ENCODE data around the gene TTYH3. TPM values are rescaled to one million over a fixed set of nuclear protein-coding genes. Genes with fewer than 3 reads are reported as not detected.

Gene TTYH3
- total and polyA plus RNA-seq, 9 of the 15 experiments (the other 6 are each of a cell fraction or from before 2014, with no cell fraction given): 0.01 to 5.5 (median 1.1) TPM

DNA sequence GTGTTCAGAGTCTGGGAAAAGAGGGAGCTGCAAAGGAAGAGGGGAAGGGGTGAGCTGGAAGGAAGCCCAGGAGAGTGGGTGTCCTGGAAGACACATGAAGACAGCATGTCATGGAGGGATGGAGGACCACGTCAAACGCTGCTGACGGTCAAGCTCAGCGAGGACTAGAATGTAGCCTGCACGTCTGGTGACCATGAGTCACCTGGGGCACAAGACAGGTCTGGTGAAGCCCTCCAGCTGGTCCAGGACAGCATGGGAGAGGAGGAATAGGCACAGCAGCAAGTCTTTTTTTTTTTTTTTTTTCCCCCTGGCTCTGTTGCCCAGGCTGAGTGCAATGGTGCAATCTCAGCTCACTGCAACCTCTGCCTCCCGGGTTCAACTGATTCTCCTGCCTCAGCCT is 36.6 kb downstream of the TTYH3 start:
- Histone ChIP-seq H3K27me3 (ENCODE audit: control insufficient read depth in 2 of 2, insufficient read depth in 2 of 2, low read length in 2 of 2) (peaks cover 7 to 28% of the 10 kb centered on the region in 2 experiments; a peak in 3 of 5 replicates), H3K4me1 (replicated peaks in 1 of 2; ENCODE audit: control insufficient read depth in 2 of 2, insufficient read depth in 2 of 2, low read length in 2 of 2) (peaks cover 0 to 32% of the 10 kb centered on the region in 2 experiments; a peak in 3 of 5 replicates)
- no TSS peak for BruUV-seq (replicated peaks)

DNA sequence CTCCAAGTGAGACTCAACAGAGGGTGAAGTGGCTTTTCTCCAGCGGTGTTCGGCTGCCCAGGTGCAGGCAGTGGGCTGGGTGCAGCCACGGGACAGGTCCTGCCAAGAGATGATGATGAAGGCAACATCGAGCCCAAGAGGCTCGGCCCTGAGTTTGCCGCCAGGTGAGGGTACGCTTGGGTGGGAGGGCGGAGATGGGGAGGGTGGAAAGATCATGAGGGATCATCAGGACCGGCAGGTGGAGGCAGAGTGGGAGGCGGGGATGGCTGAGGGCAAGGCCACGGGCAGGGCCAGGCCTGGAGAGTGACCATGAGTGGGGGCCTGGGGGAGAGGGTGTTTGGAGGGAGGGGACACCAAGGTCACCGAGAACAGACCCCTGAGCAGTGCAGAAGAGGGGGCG is 38.4 kb downstream of the TTYH3 start:
- intact Hi-C loops (cut with micrococcal nuclease) (no loop called here), in situ Hi-C loops (cut with MboI) (no loop called here)
- Histone ChIP-seq H3K9me3 (replicated peaks; ENCODE audit: control insufficient read depth, insufficient read depth, low read depth, low read length) (no peaks in the 10 kb centered on the region), H3K27me3 (ENCODE audit: control insufficient read depth in 2 of 2, insufficient read depth in 2 of 2, low read length in 2 of 2) (peaks cover 8 to 29% of the 10 kb centered on the region in 2 experiments; a peak in 4 of 5 replicates), H2AFZ (ENCODE audit: low read depth, low read length) (no peak overlapping the region), H4K20me1 (replicated peaks; ENCODE audit: control insufficient read depth, insufficient read depth, low read length) (peaks cover 3% of the 10 kb centered on the region), H3K9me1 (ENCODE audit: control insufficient read depth, insufficient read depth, low read length) (no peaks in the 10 kb centered on the region), H3K4me1 (replicated peaks in 1 of 2; ENCODE audit: control insufficient read depth in 2 of 2, insufficient read depth in 2 of 2, low read length in 2 of 2) (peaks cover 0 to 22% of the 10 kb centered on the region in 2 experiments; a peak in 3 of 5 replicates), H3K79me2 (ENCODE audit: control insufficient read depth, insufficient read depth, low read length) (no peaks in the 10 kb centered on the region), H3K9ac (ENCODE audit: insufficient read depth in 1 of 2, low read depth in 2 of 2, low read length in 2 of 2) (0 out of 4 replicates have a peak overlapping the region, but pooled peaks of 1 of the 2 experiments have one; percentile 28), H3K4me3 (no peak overlapping the region), H3K4me2 (ENCODE audit: insufficient read depth, low read length) (no peak overlapping the region), H3K27ac (ENCODE audit: extremely low read depth, low read depth, low read length) (no peak overlapping the region), H3K36me3 (ENCODE audit: control insufficient read depth, insufficient read depth, low read length) (no peaks in the 10 kb centered on the region)
- no TSS peak for BruUV-seq (replicated peaks)
- DNase-seq (ENCODE audit: extremely low read depth in 1 of 4, low spot score in 3 of 4): no peak
- ChIA-PET POLR2A (interaction anchor here (1.1 kb wide), 1 partner anchor 37 kb away, joined by 4 read pairs; no protein-coding TSS in a partner anchor), CTCF (ENCODE audit: low intra/inter-chr PET ratio) (interaction anchor here (1.7 kb wide), 1 partner anchor 40 kb away, joined by 8 read pairs; no protein-coding TSS in a partner anchor)
- FAIRE-seq: no peak
- no peak for ATAC-seq
- 19% methylated on average over 11 of the region's 13 CpGs for WGBS (ENCODE audit: insufficient coverage, low coverage, missing lambda C conversion rate)
- TF ChIP-seq ZNF436 (CRISPR knock-in tag; IDR thresholded peaks at IDR 0.05): no peak
- no peak for TF ChIP-seq L3MBTL2 (IDR thresholded peaks at IDR 0.05)
- no peak for TF ChIP-seq NFRKB (IDR thresholded peaks at IDR 0.05; ENCODE audit: low read depth)
- no peak for TF ChIP-seq ZBTB33 (CRISPR knock-in tag; IDR thresholded peaks at IDR 0.05)
- TF ChIP-seq, protein P1, sequence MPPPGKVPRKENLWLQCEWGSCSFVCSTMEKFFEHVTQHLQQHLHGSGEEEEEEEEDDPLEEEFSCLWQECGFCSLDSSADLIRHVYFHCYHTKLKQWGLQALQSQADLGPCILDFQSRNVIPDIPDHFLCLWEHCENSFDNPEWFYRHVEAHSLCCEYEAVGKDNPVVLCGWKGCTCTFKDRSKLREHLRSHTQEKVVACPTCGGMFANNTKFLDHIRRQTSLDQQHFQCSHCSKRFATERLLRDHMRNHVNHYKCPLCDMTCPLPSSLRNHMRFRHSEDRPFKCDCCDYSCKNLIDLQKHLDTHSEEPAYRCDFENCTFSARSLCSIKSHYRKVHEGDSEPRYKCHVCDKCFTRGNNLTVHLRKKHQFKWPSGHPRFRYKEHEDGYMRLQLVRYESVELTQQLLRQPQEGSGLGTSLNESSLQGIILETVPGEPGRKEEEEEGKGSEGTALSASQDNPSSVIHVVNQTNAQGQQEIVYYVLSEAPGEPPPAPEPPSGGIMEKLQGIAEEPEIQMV (tag; conservative IDR thresholded peaks at IDR 0.05; ENCODE audit: low read depth): no peak
- TF ChIP-seq HNRNPH1 (optimal IDR thresholded peaks at IDR 0.05; ENCODE audit: low read depth, low read length): no peak
- TF ChIP-seq GTF2A2 (tag; IDR thresholded peaks at IDR 0.05): no peak
- TF ChIP-seq TEAD1 (CRISPR knock-in tag; IDR thresholded peaks at IDR 0.05): no peak

More for the DNA sequence above, 36.6 kb downstream of the TTYH3 start:
- Histone ChIP-seq H3K79me2 (ENCODE audit: control insufficient read depth, insufficient read depth, low read length) (no peaks in the 10 kb centered on the region), H3K9me3 (replicated peaks; ENCODE audit: control insufficient read depth, insufficient read depth, low read depth, low read length) (no peaks in the 10 kb centered on the region), H3K4me2 (ENCODE audit: insufficient read depth, low read length) (no peak overlapping the region), H3K9ac (ENCODE audit: insufficient read depth in 1 of 2, low read depth in 2 of 2, low read length in 2 of 2) (no peak overlapping the region), H3K36me3 (ENCODE audit: control insufficient read depth, insufficient read depth, low read length) (no peaks in the 10 kb centered on the region), H3K4me3 (no peak overlapping the region), H3K9me1 (ENCODE audit: control insufficient read depth, insufficient read depth, low read length) (no peaks in the 10 kb centered on the region), H4K20me1 (replicated peaks; ENCODE audit: control insufficient read depth, insufficient read depth, low read length) (peaks cover 3% of the 10 kb centered on the region), H2AFZ (ENCODE audit: low read depth, low read length) (no peak overlapping the region), H3K27ac (ENCODE audit: extremely low read depth, low read depth, low read length) (no peak overlapping the region)
- no peak for FAIRE-seq
- TF ChIP-seq, protein P2, sequence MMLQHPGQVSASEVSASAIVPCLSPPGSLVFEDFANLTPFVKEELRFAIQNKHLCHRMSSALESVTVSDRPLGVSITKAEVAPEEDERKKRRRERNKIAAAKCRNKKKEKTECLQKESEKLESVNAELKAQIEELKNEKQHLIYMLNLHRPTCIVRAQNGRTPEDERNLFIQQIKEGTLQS (IDR thresholded peaks at IDR 0.05): 0 out of 2 replicates have a peak, but pooled peaks have one; percentile 22
- TF ChIP-seq, protein P2 (CRISPR knock-in tag; conservative IDR thresholded peaks at IDR 0.05): no peak
- TF ChIP-seq MEF2A (IDR thresholded peaks at IDR 0.05; ENCODE audit: control insufficient read depth, low read depth, low read length): no peak
- TF ChIP-seq BHLHE40 (IDR thresholded peaks at IDR 0.05; ENCODE audit: low read length): peak; percentile 38; the same call in 1 of the 2 replicates
- no peak for TF ChIP-seq NRF1 (conservative IDR thresholded peaks at IDR 0.05 in 1 of 2, IDR thresholded peaks at IDR 0.05 in 1 of 2)
- no peak for ATAC-seq
- DNase-seq (ENCODE audit: extremely low read depth in 1 of 4, low spot score in 3 of 4): no peak
- CTCF ChIA-PET (ENCODE audit: low intra/inter-chr PET ratio): no interaction called here
- POLR2A ChIA-PET: interaction anchor here (0.6 kb wide), 1 partner anchor 109 kb away, joined by 3 read pairs; no protein-coding TSS in a partner anchor
- WGBS (ENCODE audit: insufficient coverage, low coverage, missing lambda C conversion rate): 6% methylated on average over 6 of the region's 6 CpGs
- intact Hi-C loops (cut with micrococcal nuclease): loop anchor here (10.0 kb wide), 1 partner anchor 194 kb away; the partner anchor contains the start of gene GRIFIN
- in situ Hi-C loops (cut with MboI): no loop called here
